Measurements from ENCODE around the gene MKS1. TPM values are rescaled to one million over a fixed set of nuclear protein-coding genes. Genes with fewer than 3 reads are reported as not detected.

MKS1 gene
- total and polyA plus RNA-seq, 2 of the 8 experiments (the other 6 are each of a cell fraction or from before 2014, with no cell fraction given): 12.0 to 21.7 TPM

DNA sequence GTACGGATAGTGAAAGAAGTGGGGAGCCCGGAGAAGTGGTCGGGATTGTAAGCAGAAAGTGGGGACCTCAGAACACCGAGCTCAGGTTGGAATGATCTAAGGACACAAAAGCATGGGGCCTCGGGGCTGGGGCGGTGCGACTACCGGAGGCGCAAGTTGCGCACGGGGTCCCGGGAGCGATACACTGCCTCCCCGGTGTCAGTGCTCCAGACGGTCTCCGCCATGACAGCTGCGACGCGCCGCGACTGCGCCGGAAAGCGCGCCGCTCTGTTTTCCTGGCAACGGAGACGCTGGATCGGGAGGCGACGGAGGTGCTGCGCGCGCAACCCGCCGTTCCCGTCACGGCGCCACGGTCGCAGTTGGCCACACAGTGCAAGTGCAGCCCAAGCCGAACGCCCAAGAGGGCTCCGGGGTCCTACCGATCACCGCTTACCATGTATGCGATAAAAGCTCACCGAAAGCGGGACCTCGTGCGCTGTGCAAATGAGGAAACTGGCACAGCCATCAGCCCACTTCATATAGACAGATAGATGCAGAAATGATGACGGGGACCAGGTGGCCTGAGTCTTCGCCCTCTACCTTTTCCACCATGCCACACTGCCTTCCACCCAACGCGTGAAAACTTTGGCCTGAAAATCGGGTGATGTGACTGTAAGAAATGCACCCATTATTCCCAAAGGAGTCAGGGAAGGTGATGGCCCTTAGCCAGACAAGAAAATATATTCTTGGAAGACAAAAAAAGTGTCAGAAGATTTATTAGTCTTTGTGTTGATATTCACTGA is at the start of gene MKS1 (continued):
- TF ChIP-seq JUN (IDR thresholded peaks at IDR 0.05; ENCODE audit: low read depth, low read length): no peak
- TF ChIP-seq BACH1 (IDR thresholded peaks at IDR 0.05; ENCODE audit: low read length): no peak
- TF ChIP-seq FOSL1 (IDR thresholded peaks at IDR 0.05; ENCODE audit: insufficient read depth, low read depth, low read length): 0 out of 2 replicates have a peak, but pooled peaks have one; percentile 76
- no peak for TF ChIP-seq ASH2L (IDR thresholded peaks at IDR 0.05; ENCODE audit: low read length)
- TF ChIP-seq EZH2 (IDR thresholded peaks at IDR 0.05; ENCODE audit: low read depth, low read length, severe bottlenecking): no peak
- no peak for TF ChIP-seq SP1 (IDR thresholded peaks at IDR 0.05; ENCODE audit: low read depth, low read length)
- no peak for TF ChIP-seq CTBP2 (IDR thresholded peaks at IDR 0.05; ENCODE audit: borderline replicate concordance, insufficient read depth, insufficient read length, low read length)
- TF ChIP-seq HDAC2 (IDR thresholded peaks at IDR 0.05; ENCODE audit: borderline replicate concordance in 1 of 2, low read depth in 2 of 2, low read length in 2 of 2): peak in 1 of 2 experiments; percentile 87; a peak in 2 of 4 replicates
- TF ChIP-seq, protein P1, sequence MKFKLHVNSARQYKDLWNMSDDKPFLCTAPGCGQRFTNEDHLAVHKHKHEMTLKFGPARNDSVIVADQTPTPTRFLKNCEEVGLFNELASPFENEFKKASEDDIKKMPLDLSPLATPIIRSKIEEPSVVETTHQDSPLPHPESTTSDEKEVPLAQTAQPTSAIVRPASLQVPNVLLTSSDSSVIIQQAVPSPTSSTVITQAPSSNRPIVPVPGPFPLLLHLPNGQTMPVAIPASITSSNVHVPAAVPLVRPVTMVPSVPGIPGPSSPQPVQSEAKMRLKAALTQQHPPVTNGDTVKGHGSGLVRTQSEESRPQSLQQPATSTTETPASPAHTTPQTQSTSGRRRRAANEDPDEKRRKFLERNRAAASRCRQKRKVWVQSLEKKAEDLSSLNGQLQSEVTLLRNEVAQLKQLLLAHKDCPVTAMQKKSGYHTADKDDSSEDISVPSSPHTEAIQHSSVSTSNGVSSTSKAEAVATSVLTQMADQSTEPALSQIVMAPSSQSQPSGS (IDR thresholded peaks at IDR 0.05; ENCODE audit: low read length): no peak
- TF ChIP-seq, protein P2, sequence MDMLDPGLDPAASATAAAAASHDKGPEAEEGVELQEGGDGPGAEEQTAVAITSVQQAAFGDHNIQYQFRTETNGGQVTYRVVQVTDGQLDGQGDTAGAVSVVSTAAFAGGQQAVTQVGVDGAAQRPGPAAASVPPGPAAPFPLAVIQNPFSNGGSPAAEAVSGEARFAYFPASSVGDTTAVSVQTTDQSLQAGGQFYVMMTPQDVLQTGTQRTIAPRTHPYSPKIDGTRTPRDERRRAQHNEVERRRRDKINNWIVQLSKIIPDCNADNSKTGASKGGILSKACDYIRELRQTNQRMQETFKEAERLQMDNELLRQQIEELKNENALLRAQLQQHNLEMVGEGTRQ (IDR thresholded peaks at IDR 0.05; ENCODE audit: low read length): no peak
- TF ChIP-seq POU5F1 (IDR thresholded peaks at IDR 0.05; ENCODE audit: low read depth, low read length): no peak
- TF ChIP-seq MAFK (IDR thresholded peaks at IDR 0.05; ENCODE audit: low read depth, low read length): no peak
- TF ChIP-seq, protein P3, sequence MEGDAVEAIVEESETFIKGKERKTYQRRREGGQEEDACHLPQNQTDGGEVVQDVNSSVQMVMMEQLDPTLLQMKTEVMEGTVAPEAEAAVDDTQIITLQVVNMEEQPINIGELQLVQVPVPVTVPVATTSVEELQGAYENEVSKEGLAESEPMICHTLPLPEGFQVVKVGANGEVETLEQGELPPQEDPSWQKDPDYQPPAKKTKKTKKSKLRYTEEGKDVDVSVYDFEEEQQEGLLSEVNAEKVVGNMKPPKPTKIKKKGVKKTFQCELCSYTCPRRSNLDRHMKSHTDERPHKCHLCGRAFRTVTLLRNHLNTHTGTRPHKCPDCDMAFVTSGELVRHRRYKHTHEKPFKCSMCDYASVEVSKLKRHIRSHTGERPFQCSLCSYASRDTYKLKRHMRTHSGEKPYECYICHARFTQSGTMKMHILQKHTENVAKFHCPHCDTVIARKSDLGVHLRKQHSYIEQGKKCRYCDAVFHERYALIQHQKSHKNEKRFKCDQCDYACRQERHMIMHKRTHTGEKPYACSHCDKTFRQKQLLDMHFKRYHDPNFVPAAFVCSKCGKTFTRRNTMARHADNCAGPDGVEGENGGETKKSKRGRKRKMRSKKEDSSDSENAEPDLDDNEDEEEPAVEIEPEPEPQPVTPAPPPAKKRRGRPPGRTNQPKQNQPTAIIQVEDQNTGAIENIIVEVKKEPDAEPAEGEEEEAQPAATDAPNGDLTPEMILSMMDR (IDR thresholded peaks at IDR 0.05; ENCODE audit: control extremely low read depth in 1 of 3, insufficient read depth in 1 of 3, low read depth in 1 of 3, low read length in 3 of 3): peak; percentile 59 to 78 (median 73)
- no peak for TF ChIP-seq KDM1A (IDR thresholded peaks at IDR 0.05; ENCODE audit: borderline replicate concordance, low read length)
- TF ChIP-seq, protein P4, sequence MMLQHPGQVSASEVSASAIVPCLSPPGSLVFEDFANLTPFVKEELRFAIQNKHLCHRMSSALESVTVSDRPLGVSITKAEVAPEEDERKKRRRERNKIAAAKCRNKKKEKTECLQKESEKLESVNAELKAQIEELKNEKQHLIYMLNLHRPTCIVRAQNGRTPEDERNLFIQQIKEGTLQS (IDR thresholded peaks at IDR 0.05; ENCODE audit: insufficient read depth, low read depth, low read length): peak; percentile 76
- TF ChIP-seq SIX5 (IDR thresholded peaks at IDR 0.05; ENCODE audit: low read depth, low read length): no peak

All from H1 (cell line).